Ovary (tissue), 3 donors: ENCODE measurements around the gene OR10K2.
"Not testable (repeated sequence)": the region's sequence is repeated elsewhere in the genome, so short reads cannot be mapped to it uniquely, and the experiment has no call there.

Experiments
- CTCF ChIP-seq, 3 donors: fragments of 450-650 bp in 2 of 3; fragments of 200-600 bp in 1 of 3; IDR thresholded peaks; one replicate each; pipeline versions ENCODE4 v1.5.1 to v1.8.0; 2016 to 2022; ENCODE audit warnings: antibody characterized with exemption in 3 of 3, mild to moderate bottlenecking in 1 of 3
- EP300 ChIP-seq: sonication (generic); formaldehyde crosslinking; IDR thresholded peaks from one replicate; pipeline ENCODE4 v1.6.1; 2017; ENCODE audit warnings: antibody characterized with exemption
- POLR2A ChIP-seq: fragments of 450-650 bp; IDR thresholded peaks from one replicate; pipeline ENCODE4 v1.6.1; 2017; ENCODE audit warnings: antibody characterized with exemption, mild to moderate bottlenecking, moderate library complexity
- donor health status: DM: no; HTN: no; CAD: no.

GRCh38 chr1:158430163-158430562 lies 4.1 kb upstream of the OR10K2 start:
- TF ChIP-seq CTCF (IDR thresholded peaks at IDR 0.05); POLR2A; EP300: not testable (repeated sequence)
